OCI-LY7 (cell line): Measurements from ENCODE around the gene ITPKB. TPM values are rescaled to one million over a fixed set of nuclear protein-coding genes. Genes with fewer than 3 reads are reported as not detected.

Experiments
- BruUV-seq: library from RNA; stranded (reverse); fragments of 400-500 nt; replicated peaks from 2 replicates; lab custom pipeline; 2021; lab: Mats Ljungman, UMichigan
- CTCF ChIA-PET: fragments of 300-600 bp; sonication (Branson Sonifier 250); formaldehyde crosslinking; loops from one replicate; lab custom pipeline; 2022; ENCODE audit warnings: antibody characterized with exemption; ENCODE audit not compliant: unreplicated experiment; lab: Charles Lee
- POLR2A ChIA-PET: fragments of 300-600 bp; sonication (Branson Sonifier 250); formaldehyde crosslinking; loops from one replicate; lab custom pipeline; 2022; ENCODE audit warnings: antibody characterized with exemption; lab: Charles Lee
- DNase-seq: peaks from one replicate; pipeline ENCODE4 v3.0.0-alpha.2; 2015; ENCODE audit warnings: low spot score
- H2AFZ ChIP-seq: fragments of 200-600 bp; sonication (generic), shearing (Covaris generic); 2 replicates; pipeline ENCODE4 v1.6.1; 2014; ENCODE audit warnings: mild to moderate bottlenecking, antibody characterized with exemption, low read length, moderate library complexity
- H3K27ac ChIP-seq: fragments of 200-600 bp; sonication (generic); 2 replicates; pipeline ENCODE4 v1.5.1; 2014; ENCODE audit warnings: mixed run types, low read depth, mild to moderate bottlenecking, moderate library complexity, low read length, inconsistent platforms; ENCODE audit not compliant: poor library complexity, severe bottlenecking
- H3K36me3 ChIP-seq: fragments of 200-600 bp; sonication (generic); 2 replicates; pipeline ENCODE4 v1.6.1; 2014; ENCODE audit warnings: mild to moderate bottlenecking, antibody characterized with exemption, low read length, moderate library complexity, mixed read lengths; ENCODE audit not compliant: insufficient read depth
- H3K4me1 ChIP-seq: fragments of 200-600 bp; sonication (generic); 2 replicates; pipeline ENCODE4 v1.5.1; 2014; ENCODE audit warnings: mild to moderate bottlenecking, low read length; ENCODE audit not compliant: insufficient read depth, poor library complexity, severe bottlenecking
- H3K4me2 ChIP-seq: fragments of 200-600 bp; sonication (generic); 2 replicates; pipeline ENCODE4 v1.6.1; 2014; ENCODE audit warnings: mild to moderate bottlenecking, low read length
- H3K4me3 ChIP-seq: fragments of 200-600 bp; sonication (generic); 2 replicates; pipeline ENCODE4 v1.5.1; 2014; ENCODE audit warnings: mild to moderate bottlenecking, low read depth, low read length; ENCODE audit not compliant: poor library complexity, severe bottlenecking
- H3K79me2 ChIP-seq: fragments of 200-600 bp; sonication (generic); 2 replicates; pipeline ENCODE4 v1.6.1; 2016; ENCODE audit warnings: low read depth, mild to moderate bottlenecking, low read length, moderate library complexity, mixed read lengths; ENCODE audit not compliant: insufficient read depth
- H3K9me2 ChIP-seq: fragments of 200-600 bp; sonication (generic); 2 replicates; pipeline ENCODE4 v1.6.1; 2016; ENCODE audit warnings: mild to moderate bottlenecking, low read length, mixed read lengths; ENCODE audit not compliant: insufficient read depth
- H3K9me3 ChIP-seq: fragments of 200-600 bp; sonication (generic); 2 replicates; pipeline ENCODE4 v1.6.1; 2014; ENCODE audit warnings: mild to moderate bottlenecking, mixed run types, low read length, mixed read lengths
- H4K20me1 ChIP-seq: fragments of 200-600 bp; sonication (generic); 2 replicates; pipeline ENCODE4 v1.6.1; 2014; ENCODE audit warnings: mild to moderate bottlenecking, antibody characterized with exemption, low read length, moderate library complexity, mixed read lengths; ENCODE audit not compliant: insufficient read depth
- CTCF ChIP-seq: fragments of 200-600 bp; sonication (generic); conservative IDR thresholded peaks from 2 replicates; pipeline ENCODE4 v1.5.1; 2014; ENCODE audit warnings: mild to moderate bottlenecking, antibody characterized with exemption, low read length, moderate library complexity, mixed read lengths
- EZH2phosphoT487 ChIP-seq: fragments of 200-600 bp; sonication (generic); IDR thresholded peaks from 2 replicates; pipeline ENCODE4 v1.6.1; 2018; ENCODE audit warnings: low read depth, borderline replicate concordance, mild to moderate bottlenecking, mixed run types, antibody characterized with exemption, low read length, moderate library complexity, mixed read lengths
- intact Hi-C: fragments of 100-400 bp; cut with micrococcal nuclease; formaldehyde crosslinking; loops from one replicate; pipeline ENCODE4 v1.10.0; 2022; ENCODE audit not compliant: unreplicated experiment
- total RNA-seq, 2 experiments: library from RNA; depleted of rRNA in 1 of 2; stranded (reverse); fragments of >200 nt in 1 of 2; shearing (Covaris generic) in 1 of 2; gene quantifications; 2 replicates each; pipeline ENCODE4 v1.2.3, GENCODE V29; 2014 to 2022

ITPKB gene
- total RNA-seq, 2 experiments from 2014 or later: 20.5 to 33.3 TPM

GRCh38 chr1:226704169-226704937, 34.7 kb downstream of the ITPKB start:
- TF ChIP-seq CTCF: no peak
- no peak for TF ChIP-seq EZH2phosphoT487
- intact Hi-C loops: loop anchor here (5.0 kb wide), 1 partner anchor 33 kb away; the partner anchor contains the start of gene ITPKB
- peak overlapping the region; percentile 70 for H3K4me3 ChIP-seq
- H2AFZ ChIP-seq: 0 out of 2 replicates have a peak overlapping the region, but pooled peaks have one; percentile 24
- H3K4me1 ChIP-seq: peaks cover 53% of the 10 kb centered on the region
- BruUV-seq: no TSS peak
- peaks cover 54% of the 10 kb centered on the region for H3K79me2 ChIP-seq
- ChIA-PET POLR2A (interaction anchor here (0.5 to 2.2 kb wide), 13 partner anchors 8 to 69 kb away, joined by 3 to 6 read pairs (median 4); partner anchors contain the start of gene ITPKB), CTCF (interaction anchor here (0.6 kb wide), 1 partner anchor 24 kb away, joined by 3 read pairs; no protein-coding TSS in a partner anchor)
- no peaks in the 10 kb centered on the region for H4K20me1 ChIP-seq
- peaks cover 67% of the 10 kb centered on the region for H3K36me3 ChIP-seq
- no peaks in the 10 kb centered on the region for H3K9me3 ChIP-seq
- H3K27ac ChIP-seq: peak overlapping the region; percentile 48
- no peak for DNase-seq
- peak overlapping the region; percentile 85 for H3K4me2 ChIP-seq
- no peaks in the 10 kb centered on the region for H3K9me2 ChIP-seq

- CTCF ChIA-PET: no interaction called here
- DNase-seq: peak; percentile 73
- no peaks in the 10 kb centered on the region for H4K20me1 ChIP-seq
Observed at GRCh38 chr1:226702957-226703831, 35.9 kb downstream of the ITPKB start.

More at GRCh38 chr1:226702957-226703831, 35.9 kb downstream of the ITPKB start:
- no TSS peak for BruUV-seq
- Histone ChIP-seq H3K4me2 (peak overlapping the region; percentile 85), H2AFZ (peak overlapping the region; percentile 69; the same call in 1 of the 2 replicates), H3K4me3 (peak overlapping the region; percentile 70), H3K4me1 (peaks cover 53% of the 10 kb centered on the region), H3K9me2 (no peaks in the 10 kb centered on the region), H3K27ac (peak overlapping the region; percentile 48), H3K79me2 (peaks cover 45% of the 10 kb centered on the region), H3K9me3 (no peaks in the 10 kb centered on the region), H3K36me3 (peaks cover 67% of the 10 kb centered on the region)
- intact Hi-C loops: loop anchor here (5.0 kb wide), 1 partner anchor 34 kb away; the partner anchor contains the start of gene ITPKB
- POLR2A ChIA-PET: interaction anchor here (0.6 to 2.2 kb wide), 12 partner anchors 11 to 1041 kb away, joined by 3 to 6 read pairs (median 4); no protein-coding TSS in a partner anchor
- TF ChIP-seq EZH2phosphoT487: no peak
- no peak for TF ChIP-seq CTCF
